Small intestine (tissue), 7 donors: ENCODE results near the gene PPP2R5D. TPM values are rescaled to one million over a fixed set of nuclear protein-coding genes. Genes with fewer than 3 reads are reported as not detected.
A peak's percentile ranks its signal among the peaks of the same experiment; 100 is the strongest.

Source experiments
- DNase-seq, 2 donors: peaks; one replicate each; pipeline versions ENCODE4 v3.0.0 to v3.0.0-alpha.2; 2013
- FAIRE-seq: peaks from 2 replicates; lab custom pipeline; 2012; peaks lifted over from hg19 to GRCh38; lab: Jason Lieb, UNC
- H3K27ac ChIP-seq, 3 donors: one replicate each; pipeline ENCODE4 v1.5.1; 2013; ENCODE audit warnings: low read length in 2 of 3, mild to moderate bottlenecking in 2 of 3, control low read depth in 1 of 3, inconsistent platforms in 1 of 3, low read depth in 1 of 3, moderate library complexity in 1 of 3
- H3K27me3 ChIP-seq, 3 donors: one replicate each; pipeline ENCODE4 v1.6.1; 2013; ENCODE audit warnings: low read length in 3 of 3, inconsistent platforms in 1 of 3; ENCODE audit not compliant: control insufficient read depth in 3 of 3, insufficient read depth in 3 of 3
- H3K36me3 ChIP-seq, 3 donors: one replicate each; pipeline ENCODE4 v1.6.1; 2013; ENCODE audit warnings: low read length in 3 of 3, inconsistent platforms in 1 of 3, low read depth in 1 of 3, mild to moderate bottlenecking in 1 of 3, moderate library complexity in 1 of 3; ENCODE audit not compliant: control insufficient read depth in 3 of 3, insufficient read depth in 2 of 3
- H3K4me1 ChIP-seq, 3 donors: one replicate each; pipeline ENCODE4 v1.6.1; 2013; ENCODE audit warnings: low read length in 2 of 3, inconsistent platforms in 1 of 3, low read depth in 1 of 3, mild to moderate bottlenecking in 1 of 3, moderate library complexity in 1 of 3; ENCODE audit not compliant: control insufficient read depth in 3 of 3, insufficient read depth in 2 of 3
- H3K4me3 ChIP-seq, 3 donors: one replicate each; pipeline ENCODE4 v1.5.1; 2013; ENCODE audit warnings: low read length in 3 of 3, control low read depth in 1 of 3, inconsistent platforms in 1 of 3, low read depth in 1 of 3, mild to moderate bottlenecking in 1 of 3, moderate library complexity in 1 of 3
- H3K9me3 ChIP-seq, 2 donors: one replicate each; pipeline ENCODE4 v1.6.1; 2013; ENCODE audit warnings: low read depth in 1 of 2, low read length in 1 of 2; ENCODE audit not compliant: control insufficient read depth in 2 of 2, insufficient read depth in 1 of 2
- WGBS, 3 donors: extraction: QIAGEN DNeasy Blood & Tissue Kit; methylation state at CpG; one replicate each; pipeline ENCODE4 v1.1.7; 2013; 5-methylcytosine and 5-hydroxymethylcytosine counted together
- polyA plus RNA-seq, 4 donors: library from polyadenylated mRNA; stranded (reverse) in 3 of 4; unstranded in 1 of 4; fragments of 200-250 nt in 3 of 4; fragments of 120-200 nt in 1 of 4; gene quantifications; one replicate each; pipeline versions ENCODE4 v1.2.1 to v1.2.3, GENCODE V29; 2013
- donor health status: healthy with polysubstance abuse.
- donor health status: control.
- donor health status: control.
- donor health status: Bipolar disorder and iron deficiency.
- donor health status: healthy.

Gene PPP2R5D
- polyA plus RNA-seq, 4 donors: 44.2 to 96.8 (median 58.1) TPM

- peaks cover 3 to 12% (median 8%) of the 10 kb centered on the region in 3 donors for H3K4me1 ChIP-seq
- DNase-seq (no peak), FAIRE-seq (no peak)
- no peaks in the 10 kb centered on the region for H3K27me3 ChIP-seq
- no peak overlapping the region for H3K27ac ChIP-seq
- no peaks in the 10 kb centered on the region for H3K9me3 ChIP-seq
- WGBS, 3 donors: 81 to 87% (median 84%) methylated on average over 5 of the region's 5 CpGs
- no peak overlapping the region for H3K4me3 ChIP-seq
- peaks cover 0 to 27% (median 5%) of the 10 kb centered on the region in 3 donors for H3K36me3 ChIP-seq
These were observed 9.4 kb upstream of the PPP2R5D start for GRCh38 chr6:42974919-42975505.

- H3K4me3 ChIP-seq: peak overlapping the region; percentile 62 to 94 (median 90)
- 0 to 1% (median 0%) methylated on average over 21 to 28 of the region's 28 CpGs for WGBS, 3 donors
- peaks cover 0 to 15% (median 4%) of the 10 kb centered on the region in 3 donors for H3K36me3 ChIP-seq
- peak overlapping the region; percentile 83 to 98 (median 97) for H3K27ac ChIP-seq
- no peaks in the 10 kb centered on the region for H3K9me3 ChIP-seq
- H3K27me3 ChIP-seq: no peaks in the 10 kb centered on the region
- H3K4me1 ChIP-seq: peaks cover 3 to 12% (median 9%) of the 10 kb centered on the region in 3 donors
- FAIRE-seq (no peak), DNase-seq (peak; percentile 47 to 74)
These were observed 5.9 kb upstream of the PPP2R5D start for GRCh38 chr6:42978487-42978838.

GRCh38 chr6:42978839-42979522 lies 5.4 kb upstream of the PPP2R5D start, which contains the start of gene PEX6:
Gene PEX6, minus strand, starts transcription at chr6:42979181. Its CDS starts 31 bp downstream, at chr6:42979150.
- peak within 1 kb of the TSS; percentile 62 to 94 (median 90) for H3K4me3 ChIP-seq
- peaks cover 3 to 14% (median 12%) of the 10 kb centered on the region in 3 donors for H3K4me1 ChIP-seq
- no peaks in the 10 kb centered on the region for H3K9me3 ChIP-seq
- no peaks in the 10 kb centered on the region for H3K27me3 ChIP-seq
- peak within 1 kb of the TSS; percentile 83 to 98 (median 97) for H3K27ac ChIP-seq
- FAIRE-seq (no peak), DNase-seq (peak; percentile 93)
- H3K36me3 ChIP-seq: peaks cover 0 to 9% (median 0%) of the 10 kb centered on the region in 3 donors
- 0% methylated on average over 45 to 59 of the region's 59 CpGs for WGBS, 3 donors

GRCh38 chr6:42979523-42980177 lies 4.7 kb upstream of the PPP2R5D start:
- Histone ChIP-seq H3K36me3 (peaks cover 0 to 8% (median 0%) of the 10 kb centered on the region in 3 donors), H3K4me1 (peaks cover 3 to 14% (median 12%) of the 10 kb centered on the region in 3 donors), H3K9me3 (no peaks in the 10 kb centered on the region), H3K27me3 (no peaks in the 10 kb centered on the region), H3K27ac (peak overlapping the region; percentile 83 to 98 (median 97)), H3K4me3 (peak overlapping the region; percentile 62 to 94 (median 90))
- 47 to 52% (median 51%) methylated on average over 9 of the region's 9 CpGs for WGBS, 3 donors
- FAIRE-seq (no peak), DNase-seq (no peak)

GRCh38 chr6:42981836-42982235 lies 2.5 kb upstream of the PPP2R5D start:
- Histone ChIP-seq H3K27ac (no peak overlapping the region), H3K4me1 (peaks cover 7 to 29% (median 9%) of the 10 kb centered on the region in 3 donors), H3K36me3 (peaks cover 0 to 10% (median 0%) of the 10 kb centered on the region in 3 donors), H3K27me3 (no peaks in the 10 kb centered on the region), H3K9me3 (no peaks in the 10 kb centered on the region), H3K4me3 (no peak overlapping the region)
- 89 to 95% (median 92%) methylated on average over 5 of the region's 5 CpGs for WGBS, 3 donors
- FAIRE-seq (no peak), DNase-seq (no peak)

- no peak for FAIRE-seq
- no peaks in the 10 kb centered on the region for H3K27me3 ChIP-seq
- peak in 1 of 2 donors; percentile 33 for DNase-seq
- H3K9me3 ChIP-seq: no peaks in the 10 kb centered on the region
- H3K4me3 ChIP-seq: peak overlapping the region; percentile 59 to 74 (median 73)
- WGBS, 3 donors: 5 to 11% (median 5%) methylated on average over 12 to 13 of the region's 13 CpGs
- H3K27ac ChIP-seq: peak overlapping the region in 2 of 3 donors; percentile 75 to 77
- H3K36me3 ChIP-seq: peaks cover 0 to 22% (median 3%) of the 10 kb centered on the region in 3 donors
- peaks cover 0 to 47% (median 4%) of the 10 kb centered on the region in 3 donors for H3K4me1 ChIP-seq
These were observed 630 bp downstream of the PPP2R5D start for GRCh38 chr6:42984924-42985475.

- Histone ChIP-seq H3K4me1 (peaks cover 0 to 57% (median 4%) of the 10 kb centered on the region in 3 donors), H3K36me3 (peaks cover 0 to 34% (median 3%) of the 10 kb centered on the region in 3 donors), H3K4me3 (no peak overlapping the region), H3K27me3 (no peaks in the 10 kb centered on the region), H3K9me3 (no peaks in the 10 kb centered on the region), H3K27ac (peak overlapping the region in 1 of 3 donors; percentile 50)
- FAIRE-seq: no peak
- no peak for DNase-seq
- 75 to 82% (median 81%) methylated on average over 5 of the region's 5 CpGs for WGBS, 3 donors
These were observed 3.4 kb downstream of the PPP2R5D start for GRCh38 chr6:42987533-42988451.
